ENCODE measurements around the gene KIAA1755. TPM values are rescaled to one million over a fixed set of nuclear protein-coding genes. Genes with fewer than 3 reads are reported as not detected.

KIAA1755 gene
- total RNA-seq, 2 donors from 2014 or later, result not detected

- H3K4me3 Mint-ChIP-seq, result no peak within 1 kb of the TSS
- H3K27ac Mint-ChIP-seq, result no peak within 1 kb of the TSS
- peaks cover 22% of the 10 kb centered on the region for H3K27me3 Mint-ChIP-seq
- no peaks in the 10 kb centered on the region for H3K9me3 Mint-ChIP-seq
- peaks cover 6% of the 10 kb centered on the region for H3K4me1 Mint-ChIP-seq
- ATAC-seq (replicated peaks), result peak; percentile 80
- no peaks in the 10 kb centered on the region for H3K36me3 Mint-ChIP-seq (ENCODE audit: low read depth)
Observed at GRCh38 chr20:38165089-38165965, 95.2 kb downstream of the KIAA1755 start, which contains the start of gene TGM2. TGM2 (minus strand) TSS chr20:38165270; CDS start chr20:38165198, 72 bp downstream.

GRCh38 chr20:38164624-38165088, 95.9 kb downstream of the KIAA1755 start:
- no peaks in the 10 kb centered on the region for H3K36me3 Mint-ChIP-seq (ENCODE audit: low read depth)
- H3K27ac Mint-ChIP-seq, result no peak overlapping the region
- H3K9me3 Mint-ChIP-seq, result no peaks in the 10 kb centered on the region
- no peak for ATAC-seq (replicated peaks)
- H3K27me3 Mint-ChIP-seq, result peaks cover 22% of the 10 kb centered on the region
- H3K4me1 Mint-ChIP-seq, result peaks cover 6% of the 10 kb centered on the region
- no peak overlapping the region for H3K4me3 Mint-ChIP-seq

GRCh38 chr20:38164069-38164468, 96.5 kb downstream of the KIAA1755 start:
- H3K27ac Mint-ChIP-seq, result no peak overlapping the region
- H3K36me3 Mint-ChIP-seq (ENCODE audit: low read depth), result no peaks in the 10 kb centered on the region
- H3K4me1 Mint-ChIP-seq, result peaks cover 6% of the 10 kb centered on the region
- H3K4me3 Mint-ChIP-seq, result no peak overlapping the region
- H3K9me3 Mint-ChIP-seq, result no peaks in the 10 kb centered on the region
- no peak for ATAC-seq (replicated peaks)
- peaks cover 22% of the 10 kb centered on the region for H3K27me3 Mint-ChIP-seq

- Mint-ChIP-seq H3K27me3 (peaks cover 22% of the 10 kb centered on the region), H3K4me3 (no peak overlapping the region), H3K9me3 (no peaks in the 10 kb centered on the region), H3K27ac (no peak overlapping the region), H3K4me1 (peaks cover 6% of the 10 kb centered on the region), H3K36me3 (ENCODE audit: low read depth) (no peaks in the 10 kb centered on the region)
- ATAC-seq (replicated peaks), result no peak
Observed at GRCh38 chr20:38162878-38163875, 97.4 kb downstream of the KIAA1755 start.

GRCh38 chr20:38162149-38162548, 98.4 kb downstream of the KIAA1755 start:
- H3K27me3 Mint-ChIP-seq, result peaks cover 22% of the 10 kb centered on the region

GRCh38 chr20:38161412-38161774, 99.1 kb downstream of the KIAA1755 start:
- Mint-ChIP-seq H3K9me3 (no peaks in the 10 kb centered on the region), H3K27me3 (peaks cover 21% of the 10 kb centered on the region), H3K4me1 (peaks cover 6% of the 10 kb centered on the region), H3K4me3 (no peak overlapping the region), H3K27ac (no peak overlapping the region), H3K36me3 (ENCODE audit: low read depth) (no peaks in the 10 kb centered on the region)
- no peak for ATAC-seq (replicated peaks)

More at GRCh38 chr20:38162149-38162548, 98.4 kb downstream of the KIAA1755 start:
- peaks cover 6% of the 10 kb centered on the region for H3K4me1 Mint-ChIP-seq
- no peak overlapping the region for H3K27ac Mint-ChIP-seq
- ATAC-seq (replicated peaks), result no peak
- H3K36me3 Mint-ChIP-seq (ENCODE audit: low read depth), result no peaks in the 10 kb centered on the region
- no peak overlapping the region for H3K4me3 Mint-ChIP-seq
- H3K9me3 Mint-ChIP-seq, result no peaks in the 10 kb centered on the region

Other genes with a start within 250 kb of the KIAA1755 start
- 10 to 100 TPM; 33.0 to 40.5 TPM for gene TTI1, start 227.3 kb downstream of the KIAA1755 start, total RNA-seq
- 10 to 100 TPM; 37.9 to 46.0 TPM for gene RPRD1B, start 227.0 kb downstream of the KIAA1755 start, total RNA-seq
- under 1 TPM; 0.19 to 0.76 TPM for gene TGM2, start 95.5 kb downstream of the KIAA1755 start, total RNA-seq
- not detected for gene BPI, start 43.4 kb upstream of the KIAA1755 start, total RNA-seq
- not detected for gene LBP, start 85.7 kb upstream of the KIAA1755 start, total RNA-seq
- 100 to 1,000 TPM in 1 of 2 donors, 10 to 100 TPM in 1; 60.5 to 142 TPM for gene SNHG17, start 174.6 kb upstream of the KIAA1755 start, total RNA-seq
- gene RALGAPB, start 212.1 kb upstream of the KIAA1755 start, total RNA-seq, result 10 to 100 TPM; 24.8 to 30.1 TPM

Data from activated T-helper 17 cell treated with anti-CD3 and anti-CD28 coated beads, Interleukin-2, amount 50 U/mL, for 72 hours (primary cell).